ENCODE data around the gene CTDSPL2.

CTDSPL2 gene

GRCh38 chr15:44397869-44398268 lies 29.6 kb upstream of the CTDSPL2 start:
- DNase-seq (ENCODE audit: low read depth) = no peak
- no peak for TF ChIP-seq MYC (IDR thresholded peaks at IDR 0.05; ENCODE audit: low read depth, low read length)
- TF ChIP-seq CTCF (IDR thresholded peaks at IDR 0.05; ENCODE audit: low read depth, low read length) = no peak
- TF ChIP-seq POLR2A (IDR thresholded peaks at IDR 0.05; ENCODE audit: extremely low read depth, insufficient read length) = no peak
- no peak for TF ChIP-seq MAX (IDR thresholded peaks at IDR 0.05; ENCODE audit: low read depth, low read length)
- no peak overlapping the region for H3K4me3 ChIP-seq (ENCODE audit: low read depth, low read length)

GRCh38 chr15:44414001-44414400 lies 13.4 kb upstream of the CTDSPL2 start:
- TF ChIP-seq CTCF (IDR thresholded peaks at IDR 0.05; ENCODE audit: low read depth, low read length) (no peak), MYC (IDR thresholded peaks at IDR 0.05; ENCODE audit: low read depth, low read length) (no peak), MAX (IDR thresholded peaks at IDR 0.05; ENCODE audit: low read depth, low read length) (no peak), POLR2A (IDR thresholded peaks at IDR 0.05; ENCODE audit: extremely low read depth, insufficient read length) (no peak)
- no peak overlapping the region for H3K4me3 ChIP-seq (ENCODE audit: low read depth, low read length)
- no peak for DNase-seq (ENCODE audit: low read depth)

GRCh38 chr15:44427756-44428724 lies 611 bp downstream of the CTDSPL2 start:
- DNase-seq (ENCODE audit: low read depth) = peak; percentile 18
- H3K4me3 ChIP-seq (ENCODE audit: low read depth, low read length) = peak overlapping the region; percentile 95
- TF ChIP-seq MYC (IDR thresholded peaks at IDR 0.05; ENCODE audit: low read depth, low read length) = peak; percentile 42; the same call in 1 of the 2 replicates
- peak; percentile 5; the same call in 1 of the 2 replicates for TF ChIP-seq MAX (IDR thresholded peaks at IDR 0.05; ENCODE audit: low read depth, low read length)
- TF ChIP-seq POLR2A (IDR thresholded peaks at IDR 0.05; ENCODE audit: extremely low read depth, insufficient read length) = no peak

- TF ChIP-seq MYC (IDR thresholded peaks at IDR 0.05; ENCODE audit: low read depth, low read length) = no peak
- TF ChIP-seq POLR2A (IDR thresholded peaks at IDR 0.05; ENCODE audit: extremely low read depth, insufficient read length) = no peak
- TF ChIP-seq CTCF (IDR thresholded peaks at IDR 0.05; ENCODE audit: low read depth, low read length) = no peak
- TF ChIP-seq MAX (IDR thresholded peaks at IDR 0.05; ENCODE audit: low read depth, low read length) = no peak
- DNase-seq (ENCODE audit: low read depth) = no peak
- no peak overlapping the region for H3K4me3 ChIP-seq (ENCODE audit: low read depth, low read length)
Measured at GRCh38 chr15:44435893-44436667, 8.7 kb downstream of the CTDSPL2 start.

- no peak for TF ChIP-seq MYC (IDR thresholded peaks at IDR 0.05; ENCODE audit: low read depth, low read length)
- TF ChIP-seq POLR2A (IDR thresholded peaks at IDR 0.05; ENCODE audit: extremely low read depth, insufficient read length) = no peak
- TF ChIP-seq CTCF (IDR thresholded peaks at IDR 0.05; ENCODE audit: low read depth, low read length) = no peak
- no peak for TF ChIP-seq MAX (IDR thresholded peaks at IDR 0.05; ENCODE audit: low read depth, low read length)
- DNase-seq (ENCODE audit: low read depth) = no peak
- H3K4me3 ChIP-seq (ENCODE audit: low read depth, low read length) = no peak overlapping the region
Measured at GRCh38 chr15:44438402-44438801, 11.0 kb downstream of the CTDSPL2 start.

Data from NB4 (cell line).